Measurements from ENCODE around the gene TBC1D3.
"Not testable (repeated sequence)": the region's sequence is repeated elsewhere in the genome, so short reads cannot be mapped to it uniquely, and the experiment has no call there.

Gene TBC1D3

GRCh38 chr17:38192455-38192854, at the start of gene TBC1D3:
TBC1D3 (minus strand) TSS chr17:38192555; CDS start chr17:38191029, 1,526 bp downstream.
- not testable (repeated sequence) for DNase-seq

DNA sequence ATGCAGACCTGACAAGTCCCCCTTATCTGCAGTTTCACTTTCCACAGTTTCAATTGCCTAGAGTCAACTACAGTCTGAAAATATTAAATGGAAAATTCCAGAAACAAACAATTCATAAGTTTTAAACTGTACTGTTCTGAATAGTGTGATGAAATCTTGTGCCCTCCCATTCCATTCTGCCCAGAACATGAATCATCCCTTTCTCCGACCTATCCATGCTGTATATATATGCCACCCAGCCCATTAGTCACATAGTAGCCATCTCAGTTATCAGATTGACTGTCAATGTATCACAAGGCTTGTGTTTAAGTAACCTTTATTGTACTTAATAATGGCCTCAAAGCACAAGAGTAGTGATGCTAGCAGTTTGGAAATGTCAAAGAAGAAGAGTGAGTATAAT, 40.4 kb upstream of the TBC1D3 start:
- DNase-seq = not testable (repeated sequence)

- not testable (repeated sequence) for DNase-seq
Observed at GRCh38 chr17:38225844-38226495, 33.6 kb upstream of the TBC1D3 start.

GRCh38 chr17:38220867-38221266, 28.5 kb upstream of the TBC1D3 start:
- DNase-seq = not testable (repeated sequence)

DNA sequence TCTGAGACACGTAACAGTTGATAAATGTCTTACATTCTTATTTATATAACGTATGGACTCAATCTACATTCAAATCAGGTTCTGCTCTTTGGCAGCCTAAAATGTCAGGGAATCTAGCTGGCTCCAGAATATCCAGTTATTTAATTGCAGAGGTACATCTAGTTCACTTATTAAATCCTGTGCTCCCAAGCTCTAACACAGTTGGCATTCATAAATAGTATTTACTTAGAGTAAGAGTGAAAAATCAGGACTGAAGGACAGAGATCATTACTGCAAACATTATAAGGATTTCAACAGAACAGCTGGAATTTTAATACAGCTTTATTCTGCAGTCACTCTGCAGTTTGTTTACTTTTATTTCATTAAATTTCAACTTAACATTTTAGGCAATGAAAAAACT, 7.9 kb upstream of the TBC1D3 start:
- not testable (repeated sequence) for DNase-seq

GRCh38 chr17:38134860-38135259, 57.5 kb downstream of the TBC1D3 start:
- DNase-seq = not testable (repeated sequence)
